GM21717 (cell line): ENCODE data around the gene CCR7.
"Not testable (repeated sequence)": the region's sequence is repeated elsewhere in the genome, so short reads cannot be mapped to it uniquely, and the experiment has no call there.

Experiments
- ATAC-seq: cut with Tn5 transposase; IDR thresholded peaks from one replicate; pipeline ENCODE4 v1.9.1; 2021; ENCODE audit warnings: mild to moderate bottlenecking, moderate library complexity; ENCODE audit not compliant: unreplicated experiment

CCR7 gene

DNA sequence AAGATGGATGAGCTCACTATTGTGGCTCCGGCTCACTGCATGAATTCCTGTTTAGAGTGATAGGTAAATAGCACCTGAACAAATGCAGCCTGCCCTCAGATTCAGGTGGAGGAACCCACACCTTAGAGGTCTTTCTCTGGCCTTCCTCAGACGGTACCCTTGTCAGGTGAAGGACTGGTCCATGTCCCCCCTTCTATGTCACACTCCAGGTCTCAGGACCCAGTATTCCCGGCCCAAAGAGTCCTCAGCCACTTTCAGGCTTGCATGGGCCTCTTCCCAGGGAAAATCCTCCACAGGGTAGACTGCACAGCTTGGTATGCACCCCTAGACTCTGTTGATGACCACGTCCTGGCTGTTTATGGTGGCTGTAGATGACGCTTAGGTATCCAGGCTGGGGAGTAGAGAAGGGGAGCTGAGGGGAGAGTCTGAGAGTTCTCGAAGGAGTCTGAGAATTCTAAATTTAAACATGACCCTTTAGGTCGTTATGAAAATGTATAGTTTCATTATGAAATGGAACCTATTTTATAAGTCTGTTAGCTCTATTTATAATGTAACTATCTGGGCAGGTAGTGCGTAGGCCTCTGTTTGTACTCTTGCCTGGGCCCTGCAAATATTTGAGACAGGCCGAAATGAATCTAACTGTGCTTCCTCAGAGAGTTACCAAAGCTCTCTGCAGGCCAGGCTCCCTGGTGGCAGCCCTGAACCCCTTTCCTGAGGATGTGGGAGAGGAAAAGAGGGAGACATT, 32.5 kb upstream of the CCR7 start:
- no peak for ATAC-seq

GRCh38 chr17:40597156-40597555, 31.9 kb upstream of the CCR7 start:
- no peak for ATAC-seq

DNA sequence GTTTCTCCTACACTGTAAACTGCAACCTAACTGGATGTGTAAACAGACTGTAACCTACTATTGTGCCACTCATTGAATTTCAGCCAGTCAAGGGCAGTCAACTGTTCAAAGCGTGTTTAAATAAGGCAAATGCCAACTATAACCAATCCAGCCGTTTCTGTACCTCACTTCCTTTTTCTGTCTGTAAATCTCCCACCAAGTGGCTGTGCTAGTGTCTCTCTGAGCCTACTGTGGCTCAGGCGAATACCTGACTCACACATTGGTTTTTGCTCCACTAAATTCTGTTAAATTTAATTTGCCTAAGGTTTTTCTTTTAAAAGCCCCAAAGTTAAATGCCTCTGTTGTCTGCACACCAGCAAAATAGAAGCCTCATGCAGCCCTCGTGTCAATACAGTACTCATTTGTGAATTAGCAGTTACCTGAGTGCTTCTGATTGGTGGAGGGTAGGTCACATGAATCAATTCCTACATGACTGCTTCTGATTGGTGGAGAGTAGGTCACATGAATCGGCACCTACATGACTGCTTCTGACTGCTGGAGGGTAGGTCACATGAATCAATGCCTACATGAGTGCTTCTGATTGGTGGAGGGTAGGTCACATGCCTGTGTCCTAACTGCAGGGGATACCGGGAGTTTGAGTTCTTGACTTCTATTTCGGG, 31.1 kb upstream of the CCR7 start:
- ATAC-seq, result no peak

GRCh38 chr17:40590742-40591141, 25.5 kb upstream of the CCR7 start:
- no peak for ATAC-seq

- ATAC-seq, result no peak
Observed at GRCh38 chr17:40588552-40588951, 23.3 kb upstream of the CCR7 start.

- not testable (repeated sequence) for ATAC-seq
Observed at GRCh38 chr17:40586264-40586663, 21.0 kb upstream of the CCR7 start.

- ATAC-seq, result not testable (repeated sequence)
Observed at GRCh38 chr17:40584950-40585349, 19.7 kb upstream of the CCR7 start.

GRCh38 chr17:40582328-40582901, 17.1 kb upstream of the CCR7 start:
- ATAC-seq, result peak; percentile 85

DNA sequence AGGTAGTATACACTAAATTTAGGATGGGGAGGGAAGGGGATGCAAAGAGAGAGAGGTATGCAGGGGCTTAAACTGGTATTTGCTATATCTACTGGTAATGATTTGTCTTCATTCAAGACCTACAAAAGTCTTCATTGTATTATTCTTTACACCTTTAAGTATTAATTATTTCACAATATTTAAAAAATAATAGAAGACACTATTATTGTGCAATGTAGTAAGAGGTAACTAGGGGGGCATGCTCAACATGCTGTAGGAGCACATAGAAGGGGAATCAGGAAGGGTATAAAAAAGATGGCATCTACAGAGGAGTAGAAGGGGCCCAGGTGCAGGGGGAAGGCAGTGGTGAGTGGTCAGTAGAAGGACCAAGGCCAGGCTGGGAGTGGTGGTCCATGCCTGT, 14.9 kb upstream of the CCR7 start:
- no peak for ATAC-seq

DNA sequence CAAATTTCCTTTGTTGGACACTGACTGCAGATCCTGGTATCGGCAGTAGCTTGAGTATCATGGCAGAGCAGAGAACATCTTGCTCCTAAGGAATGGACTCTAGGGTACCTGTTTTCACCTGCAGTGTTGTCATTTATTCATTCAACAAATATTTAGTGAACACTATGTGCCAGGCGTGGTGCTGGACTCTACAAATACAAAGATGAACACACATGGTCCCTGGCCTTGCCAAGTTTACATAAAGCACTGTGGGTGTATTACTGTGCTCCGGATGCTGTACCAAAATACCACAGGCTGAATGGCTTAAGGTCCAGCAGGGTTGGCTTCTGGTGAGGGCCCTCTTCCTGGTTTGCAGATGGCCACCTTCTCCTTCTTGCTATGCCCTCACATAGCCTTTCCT, 14.2 kb upstream of the CCR7 start:
- ATAC-seq, result no peak

- peak; percentile 51 for ATAC-seq
Observed at GRCh38 chr17:40577611-40578065, 12.4 kb upstream of the CCR7 start.

- ATAC-seq, result no peak
Observed at GRCh38 chr17:40576113-40576740, 11.0 kb upstream of the CCR7 start.

DNA sequence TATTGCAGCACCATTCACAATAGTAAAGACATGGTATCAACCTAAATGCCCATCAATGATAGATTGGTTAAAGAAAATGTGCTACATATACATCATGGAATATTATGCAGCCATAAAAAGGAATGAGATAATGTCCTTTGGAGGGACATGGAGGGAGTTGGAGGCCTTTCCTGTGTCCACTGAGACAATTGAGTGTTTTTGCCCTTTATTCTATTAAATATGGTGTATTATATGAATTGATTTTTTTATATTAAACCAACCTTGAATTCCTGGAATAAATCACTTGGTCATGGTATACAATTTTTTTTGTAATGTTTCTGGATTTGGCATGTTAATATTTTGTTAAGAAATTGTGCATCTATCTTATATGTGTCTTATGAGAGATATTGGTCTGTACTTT, 9.0 kb upstream of the CCR7 start:
- no peak for ATAC-seq

GRCh38 chr17:40572245-40572993, 7.1 kb upstream of the CCR7 start:
- ATAC-seq, result not testable (repeated sequence)

DNA sequence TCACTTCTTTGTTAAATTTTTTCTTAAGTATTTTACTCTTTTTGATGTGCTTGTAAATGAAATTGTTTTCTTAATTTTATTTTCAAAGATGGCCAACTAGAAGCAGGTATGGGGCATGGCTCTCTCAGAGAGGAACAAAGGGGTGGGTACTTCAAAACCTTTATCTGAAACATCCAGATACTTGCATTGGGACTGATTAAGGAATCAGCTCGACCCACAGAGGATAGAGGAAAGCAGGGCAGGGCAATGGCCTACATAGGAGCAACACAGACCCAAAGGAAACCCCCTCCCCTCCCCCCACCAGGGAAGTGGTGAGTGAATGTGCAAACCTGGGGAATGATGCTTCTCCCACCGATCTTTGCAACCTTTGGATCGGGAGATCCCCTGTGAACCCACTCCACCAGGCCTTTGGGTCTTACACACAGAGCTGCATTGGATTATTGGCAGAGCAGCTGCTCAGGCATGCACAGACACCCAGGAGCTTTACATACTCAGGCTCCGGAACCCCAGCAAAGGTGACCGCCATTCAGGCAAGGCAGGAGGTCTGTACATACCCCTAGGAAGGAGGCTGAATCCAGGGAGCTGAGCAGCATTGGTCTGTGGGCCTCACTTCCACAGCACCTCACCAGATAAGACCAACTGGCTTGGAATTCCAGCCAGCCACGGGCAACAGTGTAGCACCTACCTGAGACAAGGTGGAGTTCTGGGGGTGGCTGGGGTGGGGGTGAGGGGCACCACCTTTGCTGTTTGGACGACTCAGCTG, 3.0 kb upstream of the CCR7 start:
- no peak for ATAC-seq

- ATAC-seq, result no peak
Observed at GRCh38 chr17:40567377-40567776, 2.1 kb upstream of the CCR7 start.

DNA sequence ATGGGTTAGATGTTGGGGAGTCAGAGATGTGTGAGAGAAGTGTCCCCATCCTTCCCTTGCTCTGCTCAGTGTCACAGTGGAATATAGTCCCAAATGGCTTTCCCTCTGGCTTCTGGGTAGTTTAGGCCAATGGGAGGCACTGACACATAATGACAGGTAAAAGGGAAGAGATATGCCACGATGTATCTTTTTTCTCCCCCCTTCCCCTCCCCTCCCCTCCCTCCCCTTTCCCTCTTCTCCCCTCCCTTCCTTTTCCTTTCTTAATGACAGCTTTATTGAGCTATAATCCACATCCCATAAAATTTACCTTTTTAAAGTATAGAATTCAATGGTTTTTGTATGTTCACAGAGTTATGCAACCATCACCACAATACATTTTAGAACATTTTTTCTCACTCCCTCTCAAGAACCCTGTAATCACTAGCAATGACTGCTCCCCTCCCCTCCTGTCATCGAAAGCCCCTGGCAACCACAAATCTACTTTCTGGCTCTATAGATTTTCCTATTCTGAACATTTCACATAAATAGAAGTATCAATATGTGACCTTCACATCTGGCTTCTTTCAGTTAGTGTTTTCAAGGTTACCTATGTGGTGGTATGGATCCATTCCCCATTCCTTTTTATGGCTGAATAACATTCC, 617 bp upstream of the CCR7 start:
- no peak for ATAC-seq

- no peak for ATAC-seq
Observed at GRCh38 chr17:40564195-40564882, 933 bp downstream of the CCR7 start.
